Vagina (tissue), 2 donors: ENCODE measurements around the gene RIPOR3.

Experiments
- CTCF ChIP-seq, 3 experiments: fragments of 450-650 bp in 2 of 3; fragments of 200-600 bp in 1 of 3; sonication (generic) in 1 of 3; IDR thresholded peaks; one replicate each; pipeline ENCODE4 v1.5.1; 2017 to 2019; ENCODE audit warnings: antibody characterized with exemption in 3 of 3, mild to moderate bottlenecking in 2 of 3, moderate library complexity in 2 of 3
- POLR2A ChIP-seq, 2 donors: fragments of 450-650 bp; IDR thresholded peaks; one replicate each; pipeline ENCODE4 v1.6.1; 2017; ENCODE audit warnings: antibody characterized with exemption in 2 of 2, mild to moderate bottlenecking in 2 of 2, moderate library complexity in 2 of 2

DNA sequence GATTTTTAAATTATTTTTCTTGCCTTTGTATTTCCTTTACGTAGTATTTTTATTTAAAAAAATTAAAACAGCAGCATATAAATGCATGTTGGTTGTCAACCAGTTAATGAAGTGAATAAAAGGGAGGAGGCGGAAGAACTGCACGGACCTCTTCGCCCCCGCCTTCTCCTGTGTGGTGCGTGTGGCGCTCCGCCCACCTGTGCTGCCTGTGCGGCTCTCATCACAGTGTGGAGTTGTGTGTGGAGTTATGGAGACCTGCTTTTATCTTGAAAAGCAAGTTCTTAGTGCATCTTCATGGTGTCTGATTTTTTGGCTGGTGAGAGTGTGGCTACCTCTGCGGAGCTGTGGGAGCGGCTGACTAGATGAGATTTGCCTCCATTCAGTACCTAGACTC, 122.8 kb downstream of the RIPOR3 start:
- no peak for TF ChIP-seq POLR2A (IDR thresholded peaks at IDR 0.05)
- no peak for TF ChIP-seq CTCF (IDR thresholded peaks at IDR 0.05)
